MM.1S (cell line): ENCODE data around the gene LRRC1.

Source experiments
- DNase-seq: peaks from one replicate; pipeline ENCODE4 v3.0.0-alpha.2; 2015
- H2AFZ ChIP-seq: fragments of 300-600 bp; sonication (generic); 2 replicates; pipeline ENCODE4 v1.6.0; 2016; ENCODE audit warnings: antibody characterized with exemption, low read length
- H3F3A ChIP-seq: fragments of 300-600 bp; sonication (generic); 2 replicates; pipeline ENCODE4 v1.6.1; 2016; ENCODE audit warnings: mild to moderate bottlenecking, antibody characterized with exemption, low read length, moderate library complexity, mixed read lengths; ENCODE audit not compliant: insufficient read depth
- H3K27ac ChIP-seq: fragments of 300-600 bp; sonication (generic); 2 replicates; pipeline ENCODE4 v1.5.1; 2016; ENCODE audit warnings: mild to moderate bottlenecking, low read length
- H3K27me3 ChIP-seq: fragments of 300-600 bp; sonication (generic); replicated peaks from 2 replicates; pipeline ENCODE4 v1.6.0; 2016; ENCODE audit warnings: low read length; ENCODE audit not compliant: insufficient read depth
- H3K36me3 ChIP-seq: fragments of 300-600 bp; sonication (generic); replicated peaks from 2 replicates; pipeline ENCODE4 v1.6.1; 2016; ENCODE audit warnings: mild to moderate bottlenecking, low read length, mixed read lengths; ENCODE audit not compliant: insufficient read depth
- H3K4me1 ChIP-seq: fragments of 300-600 bp; sonication (generic); 2 replicates; pipeline ENCODE4 v1.6.1; 2016; ENCODE audit warnings: low read length, mixed read lengths
- H3K4me2 ChIP-seq: fragments of 300-600 bp; sonication (generic); 2 replicates; pipeline ENCODE4 v1.6.0; 2016; ENCODE audit warnings: low read depth, low read length
- H3K4me3 ChIP-seq: fragments of 300-600 bp; sonication (generic); 2 replicates; pipeline ENCODE4 v1.5.1; 2016; ENCODE audit warnings: low read length, mixed read lengths
- H3K79me2 ChIP-seq: fragments of 300-600 bp; sonication (generic); 2 replicates; pipeline ENCODE4 v1.6.1; 2016; ENCODE audit warnings: mixed run types, low read length, mixed read lengths
- H3K9ac ChIP-seq: fragments of 300-600 bp; sonication (generic); 2 replicates; pipeline ENCODE4 v1.6.1; 2016; ENCODE audit warnings: low read length, mixed read lengths
- H3K9me2 ChIP-seq: fragments of 300-600 bp; sonication (generic); replicated peaks from 2 replicates; pipeline ENCODE4 v1.6.1; 2016; ENCODE audit warnings: mild to moderate bottlenecking, low read length, mixed read lengths; ENCODE audit not compliant: insufficient read depth
- H3K9me3 ChIP-seq: fragments of 300-600 bp; sonication (generic); replicated peaks from 2 replicates; pipeline ENCODE4 v1.6.1; 2016; ENCODE audit warnings: mild to moderate bottlenecking, low read length, mixed read lengths; ENCODE audit not compliant: insufficient read depth
- H4K20me1 ChIP-seq: fragments of 300-600 bp; sonication (generic); 2 replicates; pipeline ENCODE4 v1.6.1; 2016; ENCODE audit warnings: mild to moderate bottlenecking, low read length, moderate library complexity, mixed read lengths; ENCODE audit not compliant: insufficient read depth
- CTCF ChIP-seq: fragments of 300-600 bp; sonication (generic); IDR thresholded peaks from 2 replicates; pipeline ENCODE4 v1.5.1; 2016; ENCODE audit warnings: antibody characterized with exemption, low read length, mixed read lengths
- EZH2 ChIP-seq: fragments of 300-600 bp; sonication (generic); optimal IDR thresholded peaks from 2 replicates; pipeline ENCODE3; 2017; ENCODE audit warnings: low read depth, mild to moderate bottlenecking, antibody characterized with exemption, low read length, mixed read lengths
- EZH2phosphoT487 ChIP-seq: fragments of 300-600 bp; sonication (generic); IDR thresholded peaks from 2 replicates; pipeline ENCODE4 v1.6.1; 2018; ENCODE audit warnings: antibody characterized with exemption, low read length

Gene LRRC1

GRCh38 chr6:53797304-53797703 is 2.5 kb downstream of the LRRC1 start:
- Histone ChIP-seq H3K79me2 (peaks cover 74% of the 10 kb centered on the region), H3K9me3 (no peaks in the 10 kb centered on the region), H3K4me1 (peaks cover 4% of the 10 kb centered on the region; the same call in 1 of the 2 replicates), H3K9ac (no peak overlapping the region), H4K20me1 (no peaks in the 10 kb centered on the region), H3K9me2 (no peaks in the 10 kb centered on the region), H2AFZ (no peak overlapping the region), H3K27me3 (no peaks in the 10 kb centered on the region), H3K4me3 (no peak overlapping the region), H3K27ac (no peak overlapping the region), H3F3A (peaks cover 13% of the 10 kb centered on the region), H3K4me2 (no peak overlapping the region), H3K36me3 (no peaks in the 10 kb centered on the region)
- TF ChIP-seq EZH2phosphoT487 (no peak), CTCF (no peak), EZH2 (no peak)
- no peak for DNase-seq

GRCh38 chr6:53799340-53799739 is 4.5 kb downstream of the LRRC1 start:
- Histone ChIP-seq H3F3A (peaks cover 3% of the 10 kb centered on the region), H4K20me1 (no peaks in the 10 kb centered on the region), H3K4me3 (no peak overlapping the region), H3K9ac (no peak overlapping the region), H3K36me3 (no peaks in the 10 kb centered on the region), H3K4me1 (no peaks in the 10 kb centered on the region), H3K27ac (no peak overlapping the region), H3K9me2 (no peaks in the 10 kb centered on the region; the same call in 1 of the 2 replicates), H3K4me2 (no peak overlapping the region), H3K27me3 (no peaks in the 10 kb centered on the region), H2AFZ (no peak overlapping the region), H3K9me3 (no peaks in the 10 kb centered on the region), H3K79me2 (peaks cover 94% of the 10 kb centered on the region)
- no peak for TF ChIP-seq EZH2
- TF ChIP-seq EZH2phosphoT487 = no peak
- no peak for TF ChIP-seq CTCF
- DNase-seq = no peak

- Histone ChIP-seq H3K9ac (no peak overlapping the region), H4K20me1 (no peaks in the 10 kb centered on the region), H3K79me2 (peaks cover 99% of the 10 kb centered on the region), H3K4me3 (no peak overlapping the region), H3K27me3 (no peaks in the 10 kb centered on the region), H2AFZ (no peak overlapping the region), H3K4me1 (no peaks in the 10 kb centered on the region), H3K36me3 (no peaks in the 10 kb centered on the region), H3F3A (no peaks in the 10 kb centered on the region), H3K4me2 (no peak overlapping the region), H3K27ac (no peak overlapping the region), H3K9me3 (no peaks in the 10 kb centered on the region), H3K9me2 (no peaks in the 10 kb centered on the region; the same call in 1 of the 2 replicates)
- no peak for DNase-seq
- TF ChIP-seq EZH2phosphoT487 (no peak), CTCF (no peak), EZH2 (no peak)
These were observed 6.2 kb downstream of the LRRC1 start for GRCh38 chr6:53801022-53801421.
